Measurements from ENCODE around the gene SETBP1. TPM values are rescaled to one million over a fixed set of nuclear protein-coding genes. Genes with fewer than 3 reads are reported as not detected.
A peak's percentile ranks its signal among the peaks of the same experiment; 100 is the strongest.

The SETBP1 gene
- total and polyA plus RNA-seq, 9 of the 15 experiments (the other 6 are each of a cell fraction or from before 2014, with no cell fraction given), result under 0.01 to 0.13 (median 0.04) TPM

DNA sequence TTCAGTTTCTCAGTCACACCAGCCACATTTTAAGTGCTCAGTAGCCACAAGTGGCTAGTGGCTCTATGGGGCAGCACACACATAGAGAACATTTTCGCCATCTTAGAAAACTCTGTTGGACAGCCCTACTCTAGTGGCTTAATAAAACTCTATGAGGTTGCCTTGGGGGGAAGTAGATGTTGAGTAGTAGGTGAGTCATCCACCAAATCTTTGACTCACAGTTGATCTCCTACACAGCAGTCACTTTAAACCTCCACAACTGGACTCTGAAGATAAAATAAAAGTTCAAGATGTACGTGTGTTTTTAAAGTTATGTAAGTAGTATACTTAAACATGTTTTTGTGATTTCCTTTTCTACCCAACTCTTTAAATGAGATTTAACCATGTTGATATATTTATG is 379.0 kb downstream of the SETBP1 start (continued):
- TF ChIP-seq ZFX (CRISPR knock-in tag; IDR thresholded peaks at IDR 0.05) (no peak), SAFB2 (IDR thresholded peaks at IDR 0.05; ENCODE audit: borderline replicate concordance, low read depth, low read length, severe bottlenecking) (no peak), RNF2 (IDR thresholded peaks at IDR 0.05) (no peak; the same call in 1 of the 2 replicates), ILF3 (IDR thresholded peaks at IDR 0.05; ENCODE audit: borderline replicate concordance) (no peak), RAD21 (CRISPR knock-in tag; conservative IDR thresholded peaks at IDR 0.05 in 1 of 2, IDR thresholded peaks at IDR 0.05 in 1 of 2) (no peak), RB1 (IDR thresholded peaks at IDR 0.05; ENCODE audit: low read depth) (no peak), SMARCA4 (IDR thresholded peaks at IDR 0.05) (peak; percentile 94), TGIF2 (CRISPR knock-in tag; IDR thresholded peaks at IDR 0.05) (no peak), HMG20A (CRISPR knock-in tag; conservative IDR thresholded peaks at IDR 0.05) (no peak), RAD51 (IDR thresholded peaks at IDR 0.05; ENCODE audit: borderline replicate concordance, low read depth) (no peak), PHF8 (IDR thresholded peaks at IDR 0.05; ENCODE audit: borderline replicate concordance, low read length) (no peak), CCNT2 (IDR thresholded peaks at IDR 0.05; ENCODE audit: borderline replicate concordance, extremely low read depth, insufficient read length, low read depth, low read length) (peak; percentile 51), SETDB1 (IDR thresholded peaks at IDR 0.05; ENCODE audit: low read length) (no peak), SIN3B (IDR thresholded peaks at IDR 0.05; ENCODE audit: low read depth) (no peak), HLTF (IDR thresholded peaks at IDR 0.05) (no peak), NEUROD1 (IDR thresholded peaks at IDR 0.05; ENCODE audit: borderline replicate concordance, low read depth, low read length, partially characterized antibody) (peak; percentile 55), ZEB2 (IDR thresholded peaks at IDR 0.05) (no peak), ARID2 (IDR thresholded peaks at IDR 0.05) (no peak), SMAD1 (IDR thresholded peaks at IDR 0.05; ENCODE audit: low read depth, low read length, partially characterized antibody) (no peak), NFE2 (IDR thresholded peaks at IDR 0.05; ENCODE audit: low read depth) (no peak), FIP1L1 (IDR thresholded peaks at IDR 0.05; ENCODE audit: low read depth, low read length, poor library complexity, severe bottlenecking) (no peak), TFAM (CRISPR knock-in tag; conservative IDR thresholded peaks at IDR 0.05) (no peak)
- TF ChIP-seq, protein P1, sequence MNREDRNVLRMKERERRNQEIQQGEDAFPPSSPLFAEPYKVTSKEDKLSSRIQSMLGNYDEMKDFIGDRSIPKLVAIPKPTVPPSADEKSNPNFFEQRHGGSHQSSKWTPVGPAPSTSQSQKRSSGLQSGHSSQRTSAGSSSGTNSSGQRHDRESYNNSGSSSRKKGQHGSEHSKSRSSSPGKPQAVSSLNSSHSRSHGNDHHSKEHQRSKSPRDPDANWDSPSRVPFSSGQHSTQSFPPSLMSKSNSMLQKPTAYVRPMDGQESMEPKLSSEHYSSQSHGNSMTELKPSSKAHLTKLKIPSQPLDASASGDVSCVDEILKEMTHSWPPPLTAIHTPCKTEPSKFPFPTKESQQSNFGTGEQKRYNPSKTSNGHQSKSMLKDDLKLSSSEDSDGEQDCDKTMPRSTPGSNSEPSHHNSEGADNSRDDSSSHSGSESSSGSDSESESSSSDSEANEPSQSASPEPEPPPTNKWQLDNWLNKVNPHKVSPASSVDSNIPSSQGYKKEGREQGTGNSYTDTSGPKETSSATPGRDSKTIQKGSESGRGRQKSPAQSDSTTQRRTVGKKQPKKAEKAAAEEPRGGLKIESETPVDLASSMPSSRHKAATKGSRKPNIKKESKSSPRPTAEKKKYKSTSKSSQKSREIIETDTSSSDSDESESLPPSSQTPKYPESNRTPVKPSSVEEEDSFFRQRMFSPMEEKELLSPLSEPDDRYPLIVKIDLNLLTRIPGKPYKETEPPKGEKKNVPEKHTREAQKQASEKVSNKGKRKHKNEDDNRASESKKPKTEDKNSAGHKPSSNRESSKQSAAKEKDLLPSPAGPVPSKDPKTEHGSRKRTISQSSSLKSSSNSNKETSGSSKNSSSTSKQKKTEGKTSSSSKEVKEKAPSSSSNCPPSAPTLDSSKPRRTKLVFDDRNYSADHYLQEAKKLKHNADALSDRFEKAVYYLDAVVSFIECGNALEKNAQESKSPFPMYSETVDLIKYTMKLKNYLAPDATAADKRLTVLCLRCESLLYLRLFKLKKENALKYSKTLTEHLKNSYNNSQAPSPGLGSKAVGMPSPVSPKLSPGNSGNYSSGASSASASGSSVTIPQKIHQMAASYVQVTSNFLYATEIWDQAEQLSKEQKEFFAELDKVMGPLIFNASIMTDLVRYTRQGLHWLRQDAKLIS (CRISPR knock-in tag; IDR thresholded peaks at IDR 0.05), result no peak
- TF ChIP-seq, protein P2, sequence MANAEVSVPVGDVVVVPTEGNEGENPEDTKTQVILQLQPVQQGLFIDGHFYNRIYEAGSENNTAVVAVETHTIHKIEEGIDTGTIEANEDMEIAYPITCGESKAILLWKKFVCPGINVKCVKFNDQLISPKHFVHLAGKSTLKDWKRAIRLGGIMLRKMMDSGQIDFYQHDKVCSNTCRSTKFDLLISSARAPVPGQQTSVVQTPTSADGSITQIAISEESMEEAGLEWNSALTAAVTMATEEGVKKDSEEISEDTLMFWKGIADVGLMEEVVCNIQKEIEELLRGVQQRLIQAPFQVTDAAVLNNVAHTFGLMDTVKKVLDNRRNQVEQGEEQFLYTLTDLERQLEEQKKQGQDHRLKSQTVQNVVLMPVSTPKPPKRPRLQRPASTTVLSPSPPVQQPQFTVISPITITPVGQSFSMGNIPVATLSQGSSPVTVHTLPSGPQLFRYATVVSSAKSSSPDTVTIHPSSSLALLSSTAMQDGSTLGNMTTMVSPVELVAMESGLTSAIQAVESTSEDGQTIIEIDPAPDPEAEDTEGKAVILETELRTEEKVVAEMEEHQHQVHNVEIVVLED (CRISPR knock-in tag; IDR thresholded peaks at IDR 0.05), result no peak
- TF ChIP-seq, protein P3, sequence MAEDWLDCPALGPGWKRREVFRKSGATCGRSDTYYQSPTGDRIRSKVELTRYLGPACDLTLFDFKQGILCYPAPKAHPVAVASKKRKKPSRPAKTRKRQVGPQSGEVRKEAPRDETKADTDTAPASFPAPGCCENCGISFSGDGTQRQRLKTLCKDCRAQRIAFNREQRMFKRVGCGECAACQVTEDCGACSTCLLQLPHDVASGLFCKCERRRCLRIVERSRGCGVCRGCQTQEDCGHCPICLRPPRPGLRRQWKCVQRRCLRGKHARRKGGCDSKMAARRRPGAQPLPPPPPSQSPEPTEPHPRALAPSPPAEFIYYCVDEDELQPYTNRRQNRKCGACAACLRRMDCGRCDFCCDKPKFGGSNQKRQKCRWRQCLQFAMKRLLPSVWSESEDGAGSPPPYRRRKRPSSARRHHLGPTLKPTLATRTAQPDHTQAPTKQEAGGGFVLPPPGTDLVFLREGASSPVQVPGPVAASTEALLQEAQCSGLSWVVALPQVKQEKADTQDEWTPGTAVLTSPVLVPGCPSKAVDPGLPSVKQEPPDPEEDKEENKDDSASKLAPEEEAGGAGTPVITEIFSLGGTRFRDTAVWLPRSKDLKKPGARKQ (CRISPR knock-in tag; IDR thresholded peaks at IDR 0.05), result no peak
